H9 (cell line): ENCODE measurements around the gene RPL6. TPM values are rescaled to one million over a fixed set of nuclear protein-coding genes. Genes with fewer than 3 reads are reported as not detected.
A peak's percentile ranks its signal among the peaks of the same experiment; 100 is the strongest.

Source experiments
- DNase-seq: peaks from one replicate; pipeline ENCODE4 v3.0.0-alpha.2; 2017
- H2AFZ ChIP-seq: one replicate; pipeline ENCODE4 v1.6.1; 2013; ENCODE audit warnings: mild to moderate bottlenecking, low read length, control low read depth, moderate library complexity
- H2AK5ac ChIP-seq: 2 replicates; pipeline ENCODE4 v1.6.1; 2013; ENCODE audit warnings: low read length, control low read depth, mixed read lengths; ENCODE audit not compliant: insufficient read length
- H2BK120ac ChIP-seq: one replicate; pipeline ENCODE4 v1.6.1; 2013; ENCODE audit warnings: low read depth, mild to moderate bottlenecking, low read length, control low read depth, inconsistent platforms; ENCODE audit not compliant: poor library complexity, severe bottlenecking
- H2BK12ac ChIP-seq: 2 replicates; pipeline ENCODE4 v1.6.1; 2013; ENCODE audit warnings: low read length, control low read depth, mixed read lengths, low read depth; ENCODE audit not compliant: insufficient read length
- H2BK15ac ChIP-seq: 2 replicates; pipeline ENCODE4 v1.6.1; 2013; ENCODE audit warnings: low read depth, low read length, control low read depth
- H2BK20ac ChIP-seq: one replicate; pipeline ENCODE4 v1.6.1; 2013; ENCODE audit warnings: low read depth, mild to moderate bottlenecking, low read length, control low read depth, inconsistent platforms; ENCODE audit not compliant: poor library complexity, severe bottlenecking
- H2BK5ac ChIP-seq: 2 replicates; pipeline ENCODE4 v1.6.1; 2013; ENCODE audit warnings: low read length, control low read depth, mixed read lengths; ENCODE audit not compliant: insufficient read length
- H3K14ac ChIP-seq: 2 replicates; pipeline ENCODE4 v1.6.1; 2013; ENCODE audit warnings: low read length, control low read depth; ENCODE audit not compliant: insufficient read depth
- H3K18ac ChIP-seq: 2 replicates; pipeline ENCODE4 v1.6.1; 2013; ENCODE audit warnings: low read depth, mild to moderate bottlenecking, mixed read lengths, low read length, control low read depth; ENCODE audit not compliant: insufficient read length
- H3K23ac ChIP-seq: 2 replicates; pipeline ENCODE4 v1.6.1; 2013; ENCODE audit warnings: low read length, control low read depth, mixed read lengths, low read depth; ENCODE audit not compliant: insufficient read length
- H3K23me2 ChIP-seq: 2 replicates; pipeline ENCODE4 v1.6.1; 2013; ENCODE audit warnings: low read depth, mild to moderate bottlenecking, mixed read lengths, low read length, control low read depth; ENCODE audit not compliant: insufficient read length, poor library complexity, severe bottlenecking
- H3K27ac ChIP-seq: 2 replicates; pipeline ENCODE4 v1.5.1; 2013; ENCODE audit warnings: low read length, control low read depth, mixed read lengths, low read depth; ENCODE audit not compliant: insufficient read length
- H3K27me3 ChIP-seq: 2 replicates; pipeline ENCODE4 v1.6.1; 2013; ENCODE audit warnings: low read length, control low read depth, inconsistent platforms; ENCODE audit not compliant: insufficient read depth
- H3K4ac ChIP-seq: 2 replicates; pipeline ENCODE4 v1.6.1; 2013; ENCODE audit warnings: low read depth, mild to moderate bottlenecking, control low read depth, inconsistent platforms, low read length, moderate library complexity
- H3K4me1 ChIP-seq: 2 replicates; pipeline ENCODE4 v1.6.1; 2013; ENCODE audit warnings: low read length, control low read depth, inconsistent platforms; ENCODE audit not compliant: insufficient read depth
- H3K4me2 ChIP-seq: 2 replicates; pipeline ENCODE4 v1.6.1; 2013; ENCODE audit warnings: low read length, control low read depth, mixed read lengths; ENCODE audit not compliant: insufficient read length, insufficient read depth
- H3K56ac ChIP-seq: 2 replicates; pipeline ENCODE4 v1.6.1; 2013; ENCODE audit warnings: low read depth, mild to moderate bottlenecking, mixed read lengths, low read length, control low read depth; ENCODE audit not compliant: insufficient read length
- H3K79me1 ChIP-seq: 2 replicates; pipeline ENCODE4 v1.6.1; 2013; ENCODE audit warnings: low read depth, mild to moderate bottlenecking, moderate library complexity, low read length, control low read depth, inconsistent platforms; ENCODE audit not compliant: insufficient read depth, poor library complexity, severe bottlenecking
- H3K79me2 ChIP-seq: 2 replicates; pipeline ENCODE4 v1.6.1; 2013; ENCODE audit warnings: low read length, control low read depth, inconsistent platforms; ENCODE audit not compliant: insufficient read depth
- H3K9ac ChIP-seq: 2 replicates; pipeline ENCODE4 v1.6.1; 2013; ENCODE audit warnings: low read length, control low read depth, mixed read lengths; ENCODE audit not compliant: insufficient read length; ENCODE audit errors: extremely low read depth
- H3K9me3 ChIP-seq: one replicate; pipeline ENCODE4 v1.6.1; 2013; ENCODE audit warnings: low read depth, low read length, inconsistent platforms; ENCODE audit not compliant: control insufficient read depth
- H3T11ph ChIP-seq: one replicate; pipeline ENCODE4 v1.6.1; 2013; ENCODE audit warnings: mild to moderate bottlenecking, low read length, control low read depth, inconsistent platforms
- H4K20me1 ChIP-seq: one replicate; pipeline ENCODE4 v1.6.1; 2013; ENCODE audit not compliant: control insufficient read depth, insufficient read length, insufficient read depth
- H4K5ac ChIP-seq: 2 replicates; pipeline ENCODE4 v1.6.1; 2013; ENCODE audit warnings: low read depth, mild to moderate bottlenecking, mixed read lengths, low read length, control low read depth; ENCODE audit not compliant: insufficient read length
- H4K8ac ChIP-seq: replicated peaks from 2 replicates; pipeline ENCODE4 v1.6.1; 2013; ENCODE audit warnings: low read length, control low read depth, mixed read lengths, low read depth; ENCODE audit not compliant: insufficient read length
- H4K91ac ChIP-seq: 2 replicates; pipeline ENCODE4 v1.6.1; 2013; ENCODE audit warnings: low read depth, mild to moderate bottlenecking, moderate library complexity, mixed read lengths, low read length, control low read depth; ENCODE audit not compliant: insufficient read length
- H3K27ac Mint-ChIP-seq, 3 experiments: 2 replicates in 2 of 3; 3 replicates in 1 of 3; pipeline ENCODE4 v1.8.0; 2020 to 2021; ENCODE audit warnings: mixed read lengths in 3 of 3, mild to moderate bottlenecking in 1 of 3, moderate library complexity in 1 of 3
- H3K27me3 Mint-ChIP-seq: 2 replicates; pipeline ENCODE4 v1.8.0; 2021; ENCODE audit warnings: low read depth, mild to moderate bottlenecking, moderate library complexity, mixed read lengths
- H3K36me3 Mint-ChIP-seq, 3 experiments: 2 replicates in 2 of 3; 3 replicates in 1 of 3; pipeline ENCODE4 v1.8.0; 2020 to 2021; ENCODE audit warnings: low read depth in 3 of 3, mixed read lengths in 3 of 3; ENCODE audit not compliant: insufficient read depth in 1 of 3
- H3K4me1 Mint-ChIP-seq, 2 experiments: 2 replicates each; pipeline ENCODE4 v1.8.0; 2020; ENCODE audit warnings: mixed read lengths in 2 of 2
- H3K4me3 Mint-ChIP-seq, 2 experiments: 2 replicates in 1 of 2; 3 replicates in 1 of 2; pipeline ENCODE4 v1.8.0; 2020 to 2021; ENCODE audit warnings: mild to moderate bottlenecking in 2 of 2, mixed read lengths in 2 of 2, moderate library complexity in 1 of 2
- H3K9me3 Mint-ChIP-seq, 2 experiments: 2 replicates in 1 of 2; 3 replicates in 1 of 2; pipeline ENCODE4 v1.8.0; 2020; ENCODE audit warnings: mild to moderate bottlenecking in 2 of 2, mixed read lengths in 2 of 2, moderate library complexity in 1 of 2
- CTCF ChIP-seq: fragments of 200-600 bp; sonication (generic); conservative IDR thresholded peaks from 3 replicates; pipeline ENCODE4 v1.8.0; 2021; ENCODE audit warnings: antibody characterized with exemption, mild to moderate bottlenecking
- WGBS: extraction: QIAGEN DNeasy Blood & Tissue Kit; methylation state at CpG from one replicate; pipeline ENCODE4 v1.1.7; 2013; ENCODE audit warnings: missing lambda C conversion rate, low lambda C conversion rate, mixed read lengths; ENCODE audit not compliant: insufficient read length; ENCODE audit errors: extremely low coverage; 5-methylcytosine and 5-hydroxymethylcytosine counted together
- long read RNA-seq: library from polyadenylated mRNA; unstranded; transcript quantifications from one replicate; pipeline ENCODE4 v2.0.0, GENCODE V29; 2020
- total RNA-seq: library from RNA; stranded (reverse); gene quantifications from 2 replicates; pipeline ENCODE4 v1.2.1, GENCODE V29; 2021

RPL6 gene
- total RNA-seq, result 1,918 and 1,921 TPM in 2 replicates
- long read RNA-seq, transcript RPL6-201 (7 exons, 947 nt), result major isoform, 1,473 of 2,287 reads
- long read RNA-seq, transcript RPL6-202 (7 exons, 1,074 nt), result minor isoform, 188 of 2,287 reads
- long read RNA-seq, partial matches to known transcripts, result 533 of 2,287 reads
- long read RNA-seq, other reads (novel, unspliced or antisense), result 88 of 2,287 reads

- Mint-ChIP-seq H3K36me3 (peaks cover 44 to 51% (median 47%) of the 10 kb centered on the region in 3 experiments), H3K27me3 (peaks cover 1% of the 10 kb centered on the region), H3K9me3 (no peaks in the 10 kb centered on the region; a peak in 1 of 5 replicates), H3K4me1 (peaks cover 12 to 14% of the 10 kb centered on the region in 2 experiments), H3K27ac (peak within 1 kb of the TSS; percentile 100), H3K4me3 (peak within 1 kb of the TSS; percentile 100)
- Histone ChIP-seq H2BK12ac (no peak within 1 kb of the TSS), H3K14ac (peak within 1 kb of the TSS; percentile 94), H3T11ph (no peak within 1 kb of the TSS), H4K91ac (peak within 1 kb of the TSS; percentile 2), H4K20me1 (no peaks in the 10 kb centered on the region), H3K79me1 (peaks cover 8% of the 10 kb centered on the region), H3K18ac (peak within 1 kb of the TSS; percentile 86), H3K9me3 (no peaks in the 10 kb centered on the region), H2BK120ac (no peak within 1 kb of the TSS), H3K4me2 (peak within 1 kb of the TSS; percentile 60), H3K23me2 (no peaks in the 10 kb centered on the region), H2BK15ac (no peak within 1 kb of the TSS), H3K56ac (peak within 1 kb of the TSS; percentile 23), H4K8ac (no peak within 1 kb of the TSS), H3K23ac (no peak within 1 kb of the TSS), H3K27ac (peak within 1 kb of the TSS; percentile 95), H3K27me3 (no peaks in the 10 kb centered on the region), H3K9ac (peak within 1 kb of the TSS; percentile 94), H3K79me2 (peaks cover 2% of the 10 kb centered on the region; the same call in 1 of the 2 replicates), H2BK20ac (no peak within 1 kb of the TSS), H2BK5ac (peak within 1 kb of the TSS; percentile 96), H2AK5ac (no peak within 1 kb of the TSS), H4K5ac (peak within 1 kb of the TSS; percentile 89), H3K4me1 (no peaks in the 10 kb centered on the region), H3K4ac (peak within 1 kb of the TSS; percentile 53; the same call in 1 of the 2 replicates), H2AFZ (no peak within 1 kb of the TSS)
- no peak for TF ChIP-seq CTCF
- peak; percentile 93 for DNase-seq
- WGBS, result no CpG with 5 or more reads among the region's 46 CpGs
These were observed at the start of gene RPL6 for GRCh38 chr12:112409064-112409905. RPL6 (minus strand) TSS chr12:112409605; CDS start chr12:112408656, 949 bp downstream.
